Esophagus squamous epithelium (tissue), 4 donors: Measurements from ENCODE around the gene SLC24A4.

Experiments used
- POLR2A ChIP-seq, 4 donors: fragments of 450-650 bp; IDR thresholded peaks; one replicate each; pipeline ENCODE4 v1.6.1; 2017; ENCODE audit warnings: antibody characterized with exemption in 4 of 4, mild to moderate bottlenecking in 4 of 4, moderate library complexity in 3 of 4
- TF ChIP-seq, protein P1 (sequence below), 6 experiments: fragments of 450-650 bp in 4 of 6; fragments of 200-600 bp in 2 of 6; sonication (generic) in 2 of 6; IDR thresholded peaks; one replicate each; pipeline ENCODE4 v1.5.1; 2016 to 2019; ENCODE audit warnings: antibody characterized with exemption in 6 of 6, mild to moderate bottlenecking in 4 of 6, moderate library complexity in 4 of 6

DNA sequence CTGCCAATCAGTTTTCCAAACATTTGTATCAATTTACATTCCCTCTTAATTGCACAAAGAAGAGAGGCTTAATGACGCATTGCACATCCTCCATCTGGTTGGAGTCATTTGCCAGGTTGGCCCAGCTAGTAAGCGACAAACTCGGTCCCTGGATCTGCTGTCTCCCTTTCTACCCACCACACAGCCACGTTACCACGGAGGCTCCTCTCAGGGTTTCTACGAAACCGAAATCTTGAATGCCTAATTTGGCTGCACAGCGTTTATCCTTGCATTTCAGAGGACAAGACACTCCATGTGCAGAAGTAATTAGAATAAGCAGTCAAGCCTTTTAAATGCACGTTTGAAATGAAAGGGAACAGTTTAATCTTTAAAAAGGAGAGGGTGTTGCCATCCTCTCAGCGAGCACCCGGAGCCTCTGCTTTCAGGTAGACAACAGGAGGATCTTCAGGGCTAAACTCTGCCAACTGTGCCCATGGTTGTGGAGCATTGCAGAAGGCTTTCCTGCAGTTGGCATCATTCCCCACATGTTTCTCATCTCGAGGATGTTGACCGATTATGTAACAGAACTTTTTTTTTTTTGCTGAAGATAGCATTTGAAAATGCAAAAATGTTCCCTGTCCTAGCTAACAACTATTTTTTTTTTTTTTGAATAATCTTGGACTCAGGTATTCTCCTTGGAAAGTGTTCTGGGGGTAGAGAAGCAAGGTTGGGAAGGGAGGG is 37.8 kb downstream of the SLC24A4 start:
- TF ChIP-seq, protein P1, sequence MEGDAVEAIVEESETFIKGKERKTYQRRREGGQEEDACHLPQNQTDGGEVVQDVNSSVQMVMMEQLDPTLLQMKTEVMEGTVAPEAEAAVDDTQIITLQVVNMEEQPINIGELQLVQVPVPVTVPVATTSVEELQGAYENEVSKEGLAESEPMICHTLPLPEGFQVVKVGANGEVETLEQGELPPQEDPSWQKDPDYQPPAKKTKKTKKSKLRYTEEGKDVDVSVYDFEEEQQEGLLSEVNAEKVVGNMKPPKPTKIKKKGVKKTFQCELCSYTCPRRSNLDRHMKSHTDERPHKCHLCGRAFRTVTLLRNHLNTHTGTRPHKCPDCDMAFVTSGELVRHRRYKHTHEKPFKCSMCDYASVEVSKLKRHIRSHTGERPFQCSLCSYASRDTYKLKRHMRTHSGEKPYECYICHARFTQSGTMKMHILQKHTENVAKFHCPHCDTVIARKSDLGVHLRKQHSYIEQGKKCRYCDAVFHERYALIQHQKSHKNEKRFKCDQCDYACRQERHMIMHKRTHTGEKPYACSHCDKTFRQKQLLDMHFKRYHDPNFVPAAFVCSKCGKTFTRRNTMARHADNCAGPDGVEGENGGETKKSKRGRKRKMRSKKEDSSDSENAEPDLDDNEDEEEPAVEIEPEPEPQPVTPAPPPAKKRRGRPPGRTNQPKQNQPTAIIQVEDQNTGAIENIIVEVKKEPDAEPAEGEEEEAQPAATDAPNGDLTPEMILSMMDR (IDR thresholded peaks at IDR 0.05) = no peak
- TF ChIP-seq POLR2A (IDR thresholded peaks at IDR 0.05) = no peak
